ENCODE measurements around the gene OSBPL6. TPM values are rescaled to one million over a fixed set of nuclear protein-coding genes. Genes with fewer than 3 reads are reported as not detected.

OSBPL6 gene
- total RNA-seq, 1 experiment from 2014 or later = 2.1 TPM

DNA sequence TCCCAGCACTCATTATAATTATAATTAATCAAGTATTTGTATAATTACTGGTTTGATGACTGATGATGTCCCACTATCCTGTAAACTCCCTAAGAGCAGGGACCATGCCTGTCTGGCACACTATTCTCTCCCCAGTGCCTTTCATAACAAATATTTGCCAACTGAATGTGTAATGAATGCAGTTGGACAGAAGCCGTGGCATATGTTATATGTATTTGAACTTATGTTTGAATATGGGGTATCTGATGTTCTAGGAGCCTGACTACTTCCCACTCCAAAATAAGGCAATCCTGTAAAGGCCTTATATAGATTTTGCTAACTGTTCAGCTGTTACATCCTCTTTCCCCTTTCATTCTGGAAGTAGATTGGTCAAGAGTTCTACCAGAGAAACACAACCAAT, 19.7 kb downstream of the OSBPL6 start:
- DNase-seq (ENCODE audit: low read depth, low spot score) (no peak), ATAC-seq (no peak)
- Histone ChIP-seq H3K36me3 (ENCODE audit: control insufficient read depth, insufficient read depth, low read length) (no peaks in the 10 kb centered on the region), H3K27ac (ENCODE audit: low read length) (no peak overlapping the region), H3K4me1 (ENCODE audit: control insufficient read depth, insufficient read depth, low read length) (no peaks in the 10 kb centered on the region), H3K4me3 (ENCODE audit: low read depth in 2 of 2, low read length in 2 of 2) (no peak overlapping the region), H3K27me3 (ENCODE audit: control insufficient read depth, insufficient read depth, low read length) (no peaks in the 10 kb centered on the region), H3K9me3 (ENCODE audit: control insufficient read depth, insufficient read depth, low read depth, low read length) (no peaks in the 10 kb centered on the region)
- BruUV-seq (replicated peaks) = no TSS peak
- ChIA-PET CTCF (no interaction called here), POLR2A (no interaction called here)
- in situ Hi-C loops (cut with HindIII; ENCODE audit: low pct_unique_long_range_greater_than_20kb, low sequenced_read_pairs) (no loop called here), intact Hi-C loops (cut with micrococcal nuclease; ENCODE audit: unreplicated experiment) (no loop called here)
- TF ChIP-seq SIN3A (IDR thresholded peaks at IDR 0.05; ENCODE audit: borderline replicate concordance, insufficient read depth, low read depth, low read length) (no peak), POLR2AphosphoS5 (IDR thresholded peaks at IDR 0.05; ENCODE audit: low read depth, low read length) (no peak), TCF7L2 (IDR thresholded peaks at IDR 0.05; ENCODE audit: low read depth, low read length) (no peak)
- TF ChIP-seq, protein P1, sequence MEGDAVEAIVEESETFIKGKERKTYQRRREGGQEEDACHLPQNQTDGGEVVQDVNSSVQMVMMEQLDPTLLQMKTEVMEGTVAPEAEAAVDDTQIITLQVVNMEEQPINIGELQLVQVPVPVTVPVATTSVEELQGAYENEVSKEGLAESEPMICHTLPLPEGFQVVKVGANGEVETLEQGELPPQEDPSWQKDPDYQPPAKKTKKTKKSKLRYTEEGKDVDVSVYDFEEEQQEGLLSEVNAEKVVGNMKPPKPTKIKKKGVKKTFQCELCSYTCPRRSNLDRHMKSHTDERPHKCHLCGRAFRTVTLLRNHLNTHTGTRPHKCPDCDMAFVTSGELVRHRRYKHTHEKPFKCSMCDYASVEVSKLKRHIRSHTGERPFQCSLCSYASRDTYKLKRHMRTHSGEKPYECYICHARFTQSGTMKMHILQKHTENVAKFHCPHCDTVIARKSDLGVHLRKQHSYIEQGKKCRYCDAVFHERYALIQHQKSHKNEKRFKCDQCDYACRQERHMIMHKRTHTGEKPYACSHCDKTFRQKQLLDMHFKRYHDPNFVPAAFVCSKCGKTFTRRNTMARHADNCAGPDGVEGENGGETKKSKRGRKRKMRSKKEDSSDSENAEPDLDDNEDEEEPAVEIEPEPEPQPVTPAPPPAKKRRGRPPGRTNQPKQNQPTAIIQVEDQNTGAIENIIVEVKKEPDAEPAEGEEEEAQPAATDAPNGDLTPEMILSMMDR (IDR thresholded peaks at IDR 0.05) = no peak
- TF ChIP-seq, protein P2, sequence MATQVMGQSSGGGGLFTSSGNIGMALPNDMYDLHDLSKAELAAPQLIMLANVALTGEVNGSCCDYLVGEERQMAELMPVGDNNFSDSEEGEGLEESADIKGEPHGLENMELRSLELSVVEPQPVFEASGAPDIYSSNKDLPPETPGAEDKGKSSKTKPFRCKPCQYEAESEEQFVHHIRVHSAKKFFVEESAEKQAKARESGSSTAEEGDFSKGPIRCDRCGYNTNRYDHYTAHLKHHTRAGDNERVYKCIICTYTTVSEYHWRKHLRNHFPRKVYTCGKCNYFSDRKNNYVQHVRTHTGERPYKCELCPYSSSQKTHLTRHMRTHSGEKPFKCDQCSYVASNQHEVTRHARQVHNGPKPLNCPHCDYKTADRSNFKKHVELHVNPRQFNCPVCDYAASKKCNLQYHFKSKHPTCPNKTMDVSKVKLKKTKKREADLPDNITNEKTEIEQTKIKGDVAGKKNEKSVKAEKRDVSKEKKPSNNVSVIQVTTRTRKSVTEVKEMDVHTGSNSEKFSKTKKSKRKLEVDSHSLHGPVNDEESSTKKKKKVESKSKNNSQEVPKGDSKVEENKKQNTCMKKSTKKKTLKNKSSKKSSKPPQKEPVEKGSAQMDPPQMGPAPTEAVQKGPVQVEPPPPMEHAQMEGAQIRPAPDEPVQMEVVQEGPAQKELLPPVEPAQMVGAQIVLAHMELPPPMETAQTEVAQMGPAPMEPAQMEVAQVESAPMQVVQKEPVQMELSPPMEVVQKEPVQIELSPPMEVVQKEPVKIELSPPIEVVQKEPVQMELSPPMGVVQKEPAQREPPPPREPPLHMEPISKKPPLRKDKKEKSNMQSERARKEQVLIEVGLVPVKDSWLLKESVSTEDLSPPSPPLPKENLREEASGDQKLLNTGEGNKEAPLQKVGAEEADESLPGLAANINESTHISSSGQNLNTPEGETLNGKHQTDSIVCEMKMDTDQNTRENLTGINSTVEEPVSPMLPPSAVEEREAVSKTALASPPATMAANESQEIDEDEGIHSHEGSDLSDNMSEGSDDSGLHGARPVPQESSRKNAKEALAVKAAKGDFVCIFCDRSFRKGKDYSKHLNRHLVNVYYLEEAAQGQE (IDR thresholded peaks at IDR 0.05; ENCODE audit: insufficient read depth in 1 of 2, low read depth in 2 of 2, low read length in 1 of 2) = no peak

DNA sequence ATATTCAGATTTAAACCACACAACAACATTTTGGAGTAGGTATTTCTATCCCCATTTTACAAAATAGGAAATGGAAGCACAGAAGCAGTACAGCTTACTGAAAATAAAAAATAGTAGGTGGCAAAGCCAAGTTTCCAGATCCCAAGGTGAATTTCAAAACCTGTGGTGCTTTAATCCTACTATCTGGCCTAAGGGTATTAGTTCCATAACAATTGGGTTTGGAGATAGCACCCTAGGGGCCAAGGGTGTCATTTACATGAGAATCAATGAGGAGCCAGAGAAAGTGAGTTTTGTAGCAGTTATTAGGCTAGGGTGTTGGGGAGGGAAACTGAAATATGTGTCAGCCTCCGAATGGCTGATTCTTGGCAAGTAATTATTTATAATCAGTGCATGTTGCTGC, 24.9 kb downstream of the OSBPL6 start:
- no peak for DNase-seq (ENCODE audit: low read depth, low spot score)
- POLR2A ChIA-PET = no interaction called here
- H3K36me3 ChIP-seq (ENCODE audit: control insufficient read depth, insufficient read depth, low read length) = no peaks in the 10 kb centered on the region
- no peak for ATAC-seq
- TF ChIP-seq TCF7L2 (IDR thresholded peaks at IDR 0.05; ENCODE audit: low read depth, low read length) (no peak), POLR2AphosphoS5 (IDR thresholded peaks at IDR 0.05; ENCODE audit: low read depth, low read length) (no peak), SIN3A (IDR thresholded peaks at IDR 0.05; ENCODE audit: borderline replicate concordance, insufficient read depth, low read depth, low read length) (no peak)
- TF ChIP-seq, protein P1 (IDR thresholded peaks at IDR 0.05) = no peak
- TF ChIP-seq, protein P2 (IDR thresholded peaks at IDR 0.05; ENCODE audit: insufficient read depth in 1 of 2, low read depth in 2 of 2, low read length in 1 of 2) = no peak
- in situ Hi-C loops (cut with HindIII; ENCODE audit: low pct_unique_long_range_greater_than_20kb, low sequenced_read_pairs) (no loop called here), intact Hi-C loops (cut with micrococcal nuclease; ENCODE audit: unreplicated experiment) (no loop called here)
- no peak overlapping the region for H3K4me3 ChIP-seq (ENCODE audit: low read depth in 2 of 2, low read length in 2 of 2)
- no peaks in the 10 kb centered on the region for H3K9me3 ChIP-seq (ENCODE audit: control insufficient read depth, insufficient read depth, low read depth, low read length)
- CTCF ChIA-PET = no interaction called here
- H3K27ac ChIP-seq (ENCODE audit: low read length) = no peak overlapping the region
- H3K4me1 ChIP-seq (ENCODE audit: control insufficient read depth, insufficient read depth, low read length) = no peaks in the 10 kb centered on the region
- no TSS peak for BruUV-seq (replicated peaks)
- H3K27me3 ChIP-seq (ENCODE audit: control insufficient read depth, insufficient read depth, low read length) = no peaks in the 10 kb centered on the region; the same call in 1 of the 2 replicates

Measured in Panc1 (cell line).